Anterior cingulate cortex (tissue), 58 donors: ENCODE measurements around the gene CHRDL2.
"Not testable (repeated sequence)": the region's sequence is repeated elsewhere in the genome, so short reads cannot be mapped to it uniquely, and the experiment has no call there.

Experiments used
- DNase-seq, 58 donors: peaks; one replicate each; lab custom pipeline; 2025; lab: John Stamatoyannopoulos, UW

CHRDL2 gene, protein sequence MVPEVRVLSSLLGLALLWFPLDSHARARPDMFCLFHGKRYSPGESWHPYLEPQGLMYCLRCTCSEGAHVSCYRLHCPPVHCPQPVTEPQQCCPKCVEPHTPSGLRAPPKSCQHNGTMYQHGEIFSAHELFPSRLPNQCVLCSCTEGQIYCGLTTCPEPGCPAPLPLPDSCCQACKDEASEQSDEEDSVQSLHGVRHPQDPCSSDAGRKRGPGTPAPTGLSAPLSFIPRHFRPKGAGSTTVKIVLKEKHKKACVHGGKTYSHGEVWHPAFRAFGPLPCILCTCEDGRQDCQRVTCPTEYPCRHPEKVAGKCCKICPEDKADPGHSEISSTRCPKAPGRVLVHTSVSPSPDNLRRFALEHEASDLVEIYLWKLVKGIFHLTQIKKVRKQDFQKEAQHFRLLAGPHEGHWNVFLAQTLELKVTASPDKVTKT

DNA sequence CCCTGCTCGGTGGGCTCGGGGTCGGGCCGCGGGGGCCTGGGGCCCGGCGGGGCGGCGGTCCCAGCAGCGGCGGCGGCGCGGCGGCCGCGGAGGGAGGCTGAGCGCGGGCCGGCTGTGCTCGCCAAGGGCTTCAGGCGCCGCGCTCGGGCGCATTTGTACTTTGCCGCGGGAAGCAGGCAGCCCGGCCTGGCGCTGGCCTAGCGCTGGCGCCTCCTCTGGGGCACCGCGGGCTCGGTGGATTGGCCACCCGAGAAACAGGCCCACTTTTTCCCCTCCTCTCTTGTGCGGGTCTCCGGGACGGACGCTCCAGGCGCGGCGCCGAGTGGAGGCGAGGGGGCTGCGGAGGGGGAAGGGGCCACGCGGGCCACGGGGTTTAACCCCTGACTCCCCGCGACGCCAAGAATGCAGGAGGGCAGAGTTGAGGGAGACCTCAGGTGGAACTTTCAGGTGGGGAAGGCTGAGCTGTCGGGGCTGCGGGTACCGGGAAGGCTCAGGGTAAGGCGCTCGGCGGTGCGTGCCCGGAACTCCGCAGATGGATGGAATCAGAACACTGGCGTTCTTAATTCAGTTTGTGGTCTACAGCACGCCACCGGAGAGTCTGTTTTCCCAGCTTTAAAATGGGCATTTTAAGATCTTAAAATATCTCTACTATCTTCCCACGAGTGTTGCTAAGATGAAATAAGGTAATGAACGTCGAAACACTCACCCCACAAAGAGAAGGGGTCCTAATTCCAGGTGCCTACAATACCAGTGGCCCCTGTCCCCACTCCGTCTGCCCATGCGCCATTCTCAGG is at the start of gene CHRDL2:
TSS of gene CHRDL2 (minus strand) at position 126 of the 794 bp plus-strand sequence. CDS start 538 bp downstream, outside the sequence.
- peak in 11 of 58 donors; percentile 4 to 39 (median 22) for DNase-seq

DNA sequence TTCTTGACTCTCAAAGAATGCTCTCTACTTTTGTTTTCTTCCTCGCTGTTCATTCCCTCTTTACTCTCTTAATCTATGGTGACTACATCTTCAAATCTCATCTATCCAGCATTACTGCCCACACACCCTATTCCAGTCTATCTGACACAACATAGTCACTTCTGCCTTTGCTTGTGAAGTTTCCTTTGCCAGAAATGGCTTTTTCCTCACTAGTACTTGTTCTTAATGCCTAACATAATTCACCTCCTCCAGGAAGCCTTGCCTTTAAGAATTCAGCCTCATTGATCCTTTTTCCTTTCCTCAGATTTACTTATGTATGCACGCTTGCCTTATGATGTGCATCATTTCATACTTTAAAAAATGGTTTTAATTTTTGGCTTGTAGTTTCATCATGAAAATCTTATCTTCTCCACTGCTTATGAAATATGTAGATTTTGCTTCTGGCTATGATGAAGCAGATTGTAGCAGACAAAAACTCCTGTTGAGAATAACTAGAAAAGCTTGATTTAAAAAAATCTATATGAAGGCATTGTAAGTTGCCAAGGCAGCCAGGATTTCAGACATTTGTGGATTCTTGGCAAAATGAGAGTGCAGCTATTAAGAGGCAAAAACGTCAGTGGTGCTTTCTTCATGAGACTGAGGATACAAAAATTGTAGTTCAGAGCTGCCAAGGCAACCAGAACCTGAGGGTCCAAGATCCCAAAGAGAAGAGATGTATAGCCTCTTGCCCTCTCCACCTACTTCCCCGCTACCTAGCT is 49.2 kb upstream of the CHRDL2 start:
- DNase-seq = peak in 2 of 58 donors; percentile 7 to 17

DNA sequence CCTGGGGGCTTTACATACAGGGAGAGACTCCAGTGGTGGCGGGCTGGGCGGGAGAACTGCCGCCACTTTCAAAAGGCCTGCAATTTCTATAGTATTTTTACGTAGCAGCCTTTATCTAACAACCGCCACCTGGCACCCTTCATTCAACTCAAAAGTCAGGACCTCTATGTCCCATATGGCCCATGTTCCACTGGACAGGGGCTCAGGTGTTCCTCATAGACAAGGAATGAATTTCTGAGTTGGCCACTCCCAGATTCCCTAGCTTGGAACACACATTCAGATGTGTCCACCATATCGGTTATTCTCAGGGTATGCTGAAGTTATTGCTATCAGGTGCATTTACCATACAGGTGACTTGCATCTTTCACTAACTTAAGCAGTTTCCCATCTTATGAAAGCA is 47.4 kb upstream of the CHRDL2 start:
- no peak for DNase-seq

DNA sequence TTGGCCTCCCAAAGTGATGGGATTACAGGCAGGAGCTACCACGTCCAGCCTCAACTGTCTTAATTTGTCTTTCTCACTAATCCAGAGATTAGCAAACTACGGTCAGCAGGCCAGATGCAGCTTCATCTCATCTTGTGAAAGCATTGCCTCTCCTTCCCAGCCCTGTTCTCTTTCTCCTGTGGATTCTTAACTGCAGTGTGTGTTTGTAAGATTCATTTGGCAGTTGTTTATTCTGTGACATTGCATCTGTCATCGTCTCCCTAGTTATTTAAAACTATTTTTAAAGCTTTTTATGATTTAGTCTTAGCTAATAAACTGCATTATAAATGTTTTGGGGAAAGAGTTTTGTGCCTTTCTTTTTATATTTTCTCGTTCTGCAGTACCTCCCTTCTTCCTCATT is 46.7 kb upstream of the CHRDL2 start:
- DNase-seq = no peak

DNA sequence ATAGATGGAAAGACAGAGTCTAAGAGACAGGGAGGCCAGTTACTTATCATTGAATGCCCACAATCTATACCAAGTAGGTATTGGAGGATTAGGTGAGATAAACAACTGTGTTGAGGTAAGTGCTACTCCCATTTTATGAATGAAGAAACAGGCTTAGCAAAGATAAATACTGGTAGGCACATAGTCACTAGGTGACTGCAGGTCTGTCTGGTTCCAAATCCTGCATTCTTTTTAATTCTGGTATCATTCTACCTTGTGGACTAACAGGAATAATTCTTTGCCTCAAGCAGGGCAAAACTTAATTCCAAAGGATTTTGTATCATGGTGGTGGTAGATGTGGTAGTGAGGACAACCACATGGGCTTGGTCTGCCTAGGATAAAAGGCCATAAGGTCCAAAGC is 45.8 kb upstream of the CHRDL2 start:
- DNase-seq = no peak

DNA sequence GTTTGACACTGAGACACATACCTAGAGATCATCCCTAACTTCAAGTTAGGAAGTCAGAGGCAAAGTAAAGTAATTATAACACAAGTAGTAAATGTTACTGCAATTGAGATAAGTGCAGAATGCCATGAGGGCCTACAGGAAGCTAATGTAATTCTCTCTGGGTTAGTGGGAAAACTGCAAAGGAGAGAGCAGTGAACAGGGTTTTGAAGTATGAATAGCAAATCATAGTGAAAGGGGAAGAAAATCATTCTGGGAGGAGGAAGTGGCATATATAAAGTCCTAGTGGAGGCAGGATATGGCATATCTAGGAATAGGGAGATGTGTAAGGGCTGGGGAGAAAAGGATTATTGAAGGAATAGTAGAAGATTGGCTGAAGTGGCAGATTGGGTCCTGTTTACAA is 45.3 kb upstream of the CHRDL2 start:
- DNase-seq = no peak

DNA sequence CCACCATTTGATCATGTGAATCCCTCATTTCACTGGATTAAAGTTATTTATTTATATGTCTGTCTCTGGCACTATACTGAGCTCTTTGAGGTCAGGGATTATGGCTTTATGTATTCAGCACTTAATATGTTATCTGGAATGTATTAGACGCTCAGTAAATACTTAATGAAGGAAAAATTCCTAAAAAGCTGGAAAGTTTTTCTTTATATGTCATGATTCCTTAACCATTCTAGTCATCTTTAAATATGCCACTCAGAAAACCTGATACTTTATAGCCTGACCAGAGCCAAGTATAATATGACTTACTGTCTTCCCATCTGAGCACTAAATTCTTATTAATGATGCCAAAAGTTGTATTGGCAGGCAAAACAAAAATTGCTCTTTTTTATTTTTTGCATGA is 44.5 kb upstream of the CHRDL2 start:
- no peak for DNase-seq

DNA sequence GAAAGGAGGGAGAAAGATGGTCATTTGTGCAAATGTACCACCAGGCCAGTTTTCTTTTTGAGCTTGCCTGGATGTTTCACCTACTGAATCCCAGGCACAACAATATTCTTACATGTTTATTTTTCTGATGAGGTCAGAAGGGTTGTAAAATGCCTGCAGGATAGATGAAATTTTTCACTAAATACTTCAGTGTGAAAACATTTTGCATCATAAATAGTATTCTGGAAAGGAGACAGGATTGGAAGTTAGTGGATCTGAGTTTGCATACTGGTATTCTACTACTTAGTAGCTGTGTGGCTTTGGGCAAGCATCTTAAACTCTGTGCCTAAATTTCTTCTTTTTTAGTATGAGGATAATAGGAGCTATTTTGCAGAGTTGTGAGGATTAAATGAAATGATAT is 42.2 kb upstream of the CHRDL2 start:
- DNase-seq = no peak

DNA sequence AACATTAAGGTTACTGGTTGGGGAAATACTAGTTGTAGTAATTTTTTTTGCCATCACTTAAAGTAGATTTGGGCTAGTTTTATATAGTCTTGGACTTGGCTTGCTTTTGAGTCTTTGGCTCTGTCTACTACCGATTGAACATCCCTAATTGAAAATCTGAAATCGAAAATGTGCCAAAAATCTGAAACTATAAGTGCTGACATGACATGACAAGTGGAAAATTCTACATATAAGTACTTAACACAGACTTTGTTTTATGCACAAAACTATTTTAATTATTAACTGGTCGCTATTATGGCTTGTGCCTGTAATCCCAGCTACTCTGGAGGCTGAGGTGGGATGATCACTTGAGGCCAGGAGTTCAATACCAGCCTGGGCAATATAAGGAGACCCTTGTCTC is 39.9 kb upstream of the CHRDL2 start:
- no peak for DNase-seq

DNA sequence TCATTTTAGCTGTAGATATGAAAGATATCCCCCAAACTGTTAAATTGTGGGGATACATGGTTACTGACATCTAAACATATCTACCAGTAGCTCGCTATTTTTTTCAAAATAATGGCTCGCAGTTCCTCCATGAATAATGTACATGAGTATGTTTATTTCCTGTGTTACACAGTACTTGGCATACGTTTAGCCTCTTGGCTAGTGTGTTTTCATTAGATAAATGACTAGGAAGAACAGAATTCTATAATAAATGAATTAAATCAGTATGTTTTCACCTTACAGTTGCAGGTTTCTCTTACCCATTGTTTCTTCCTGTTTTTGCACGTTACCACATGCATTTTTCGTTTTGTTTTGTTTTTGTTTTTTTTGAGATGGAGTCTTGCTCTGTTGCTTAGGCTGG is 39.2 kb upstream of the CHRDL2 start:
- DNase-seq = no peak

DNA sequence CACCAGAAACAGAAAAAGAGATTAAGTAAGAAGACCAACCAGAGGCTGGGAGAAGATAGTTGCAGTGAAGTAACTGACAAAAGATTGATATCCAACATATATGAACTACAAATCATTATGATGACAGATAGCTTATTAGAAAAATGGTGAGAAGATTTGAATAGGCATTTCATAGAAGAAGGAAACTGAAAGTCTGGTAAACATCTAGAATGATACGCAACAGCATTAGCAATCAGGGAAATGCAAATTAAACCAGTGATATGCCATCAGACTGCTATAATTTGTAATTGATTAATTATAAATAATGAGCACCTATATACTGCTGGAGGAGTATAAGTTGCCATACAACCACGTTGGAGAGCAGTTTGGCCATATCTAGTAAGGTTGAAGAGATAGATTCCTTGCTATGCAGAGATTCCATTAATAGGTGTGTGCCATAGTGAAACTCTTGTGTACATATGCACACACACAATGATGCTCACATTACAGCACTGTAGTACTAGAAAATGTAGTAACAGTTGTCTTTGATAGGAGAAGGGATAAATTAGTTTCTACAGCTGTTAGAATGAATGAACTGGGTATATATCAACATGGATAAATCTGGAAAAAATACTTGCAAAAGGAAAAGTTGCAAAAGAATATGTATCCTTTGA is 38.0 kb upstream of the CHRDL2 start:
- no peak for DNase-seq

DNA sequence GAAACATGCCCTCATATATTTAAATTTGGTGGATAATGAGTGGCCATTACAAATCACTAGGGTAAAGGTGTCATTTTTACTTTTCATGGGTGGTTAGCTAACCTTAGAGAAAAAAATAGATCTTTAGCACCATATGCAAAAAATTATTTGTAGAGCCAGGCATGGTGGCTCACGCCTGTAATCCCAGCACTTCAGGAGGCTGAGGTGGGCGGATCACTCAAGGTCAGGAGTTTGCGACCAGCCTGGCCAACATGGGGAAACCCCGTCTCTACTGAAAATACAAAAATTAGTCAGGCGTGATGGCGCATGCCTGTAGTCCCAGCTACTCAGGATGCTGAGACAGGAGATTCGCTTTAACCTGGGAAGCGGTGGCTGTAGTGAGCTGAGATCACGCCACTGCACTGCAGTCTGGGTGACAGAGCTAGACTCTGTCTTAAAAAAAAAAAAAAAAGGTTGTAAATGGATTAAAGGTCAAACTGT is 37.0 kb upstream of the CHRDL2 start:
- not testable (repeated sequence) for DNase-seq

DNA sequence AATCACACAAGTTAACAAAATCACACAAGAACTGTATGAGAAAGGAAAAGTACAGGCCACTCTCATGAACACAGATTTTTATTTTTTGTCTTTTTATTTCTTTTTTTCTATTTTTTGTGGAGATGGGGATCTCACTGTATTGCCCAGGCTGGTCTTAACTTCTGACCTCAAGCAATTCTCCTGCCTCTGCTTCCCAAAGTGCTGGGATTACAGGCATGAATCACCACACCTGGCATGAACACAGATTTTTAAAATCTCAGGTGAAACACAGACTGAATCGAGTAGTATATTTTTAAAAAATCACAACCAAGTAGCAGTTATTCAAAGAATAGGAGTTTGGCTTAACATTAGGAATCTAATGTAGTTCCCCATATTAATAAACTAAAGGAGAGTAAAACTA is 35.7 kb upstream of the CHRDL2 start:
- no peak for DNase-seq

DNA sequence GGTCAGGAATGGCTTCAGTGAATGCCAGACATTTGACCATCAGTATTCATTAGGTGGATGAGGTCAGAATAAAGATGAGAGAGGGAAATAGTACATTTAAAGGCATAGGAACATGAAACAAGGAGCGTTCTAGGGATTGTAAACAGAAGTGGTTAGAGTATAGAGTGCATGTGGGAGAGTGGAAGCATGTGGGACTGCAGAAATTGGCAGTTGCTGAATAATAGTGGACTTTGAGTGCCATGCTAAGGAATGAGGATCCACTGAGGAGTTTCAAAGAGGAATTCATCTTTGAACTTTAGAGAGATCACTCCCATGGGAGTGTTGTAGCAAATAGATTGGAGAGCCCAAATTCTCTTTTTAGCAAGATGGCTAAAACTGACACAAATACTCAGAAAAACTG is 25.3 kb upstream of the CHRDL2 start:
- DNase-seq = no peak

DNA sequence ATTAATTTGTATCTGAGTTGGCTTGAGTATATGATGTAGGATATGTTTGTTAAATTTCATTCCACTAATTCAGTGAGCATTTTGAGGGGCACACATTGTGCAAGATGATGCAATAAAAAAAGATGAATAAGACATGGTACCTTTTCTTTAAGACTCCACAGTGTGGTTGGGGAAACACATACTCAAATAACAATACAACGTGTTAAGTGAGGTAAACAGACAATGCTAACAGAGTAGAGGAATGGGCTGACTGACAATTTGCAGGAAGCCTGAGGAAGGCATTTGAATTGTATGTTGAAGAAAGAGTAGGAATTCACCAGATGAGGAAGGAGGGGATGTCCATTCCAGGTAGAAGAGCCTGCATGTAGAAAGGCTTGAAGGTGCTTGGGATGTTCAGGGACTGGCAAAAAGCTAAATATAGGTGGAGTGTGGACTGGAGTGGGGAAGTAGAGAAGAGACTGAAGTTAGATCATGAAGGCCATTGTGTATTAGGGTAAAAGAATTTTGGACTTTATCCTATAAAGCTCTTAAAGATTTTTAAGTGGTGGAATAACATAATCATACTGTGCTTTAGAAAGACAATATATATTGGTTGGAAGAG is 24.3 kb upstream of the CHRDL2 start:
- DNase-seq = no peak

DNA sequence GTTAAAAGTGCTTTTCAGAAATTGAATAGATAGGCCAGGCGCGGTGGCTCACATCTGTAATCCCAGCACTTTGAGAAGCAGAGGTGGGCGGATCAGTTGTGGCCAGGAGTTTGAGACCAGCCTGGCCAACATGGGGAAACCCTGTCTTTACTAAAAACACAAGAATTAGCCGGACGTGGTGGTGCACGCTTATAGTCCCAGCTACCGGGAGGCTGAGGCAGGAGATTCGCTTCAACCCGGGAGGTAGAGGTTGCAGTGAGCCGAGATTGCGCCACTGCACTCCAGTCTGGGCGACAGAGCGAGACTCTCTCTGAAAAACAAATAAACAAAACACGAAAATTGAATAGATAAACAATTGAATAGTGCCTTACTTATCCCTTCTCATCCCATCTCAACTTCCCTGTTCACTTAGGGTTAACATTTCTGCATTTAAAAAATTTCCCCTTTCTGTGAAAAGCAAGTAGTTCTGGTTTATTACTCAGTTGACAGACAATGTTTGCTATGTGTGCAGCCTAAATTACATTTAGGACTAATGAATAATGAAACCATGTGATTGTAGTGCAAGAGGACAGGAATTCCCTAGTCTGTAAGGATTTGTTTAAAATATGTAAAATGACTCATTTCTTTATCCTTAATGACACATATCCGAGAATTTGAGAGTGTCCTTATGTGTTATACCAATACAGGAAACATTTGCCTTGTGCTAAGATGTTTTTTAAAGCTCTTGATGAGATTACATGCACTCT is 23.5 kb upstream of the CHRDL2 start:
- DNase-seq = no peak

DNA sequence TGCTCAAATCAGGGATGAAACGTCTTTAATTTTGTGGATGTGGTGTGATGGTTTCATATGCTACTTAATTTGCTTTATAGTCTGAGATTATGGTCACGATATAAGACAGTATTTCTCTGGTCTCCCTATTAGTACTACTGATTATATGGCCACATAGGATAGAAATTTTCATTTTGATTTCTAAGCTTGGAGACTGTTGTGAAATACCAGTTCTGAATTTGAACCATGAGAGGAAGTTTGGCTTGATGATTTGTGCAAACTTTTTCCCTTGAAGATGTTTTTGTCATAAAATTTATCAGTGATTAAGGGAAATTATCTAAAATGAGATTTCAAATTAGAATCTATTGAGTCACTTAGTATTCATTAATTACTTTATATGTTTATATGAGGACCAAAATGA is 20.1 kb upstream of the CHRDL2 start:
- DNase-seq = no peak

DNA sequence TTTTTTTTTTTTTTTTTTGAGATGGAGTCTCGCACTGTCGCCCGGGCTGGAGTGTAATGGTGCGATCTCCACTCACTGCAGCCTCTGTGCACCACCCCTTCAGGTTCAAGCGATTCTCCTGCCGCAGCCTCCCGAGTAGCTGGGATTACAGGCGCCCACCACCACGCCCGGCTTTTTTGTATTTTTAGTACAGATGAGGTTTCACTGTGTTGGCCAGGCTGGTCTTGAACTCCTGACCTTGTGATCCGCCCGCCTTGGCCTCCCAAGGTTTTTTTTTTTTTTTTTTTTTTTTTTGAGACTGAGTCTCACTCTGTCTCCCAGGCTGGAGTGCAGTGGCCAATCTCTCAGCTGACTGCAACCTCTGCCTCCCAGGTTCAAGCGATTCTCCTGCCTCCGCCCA is 19.4 kb upstream of the CHRDL2 start:
- not testable (repeated sequence) for DNase-seq

DNA sequence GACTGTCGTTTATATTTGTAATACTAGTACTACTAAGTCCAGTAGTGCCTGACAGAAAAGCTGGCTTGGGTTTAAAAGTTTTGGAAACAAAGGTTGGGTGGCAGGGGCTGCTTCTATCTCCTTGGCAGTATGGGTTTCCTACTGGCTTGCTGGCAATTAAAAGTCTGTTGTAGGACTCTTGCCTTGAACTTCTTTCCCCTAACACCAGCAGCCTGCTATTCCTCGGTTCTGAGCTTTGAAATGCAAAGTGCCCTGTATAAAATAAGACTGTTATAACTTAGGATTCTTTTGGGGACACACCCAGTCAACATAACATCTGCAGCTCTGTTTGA is 18.7 kb upstream of the CHRDL2 start:
- DNase-seq = no peak
